Type B pancreatic cell (in vitro differentiated cells): Measurements from ENCODE around the gene YEATS2. TPM values are rescaled to one million over a fixed set of nuclear protein-coding genes. Genes with fewer than 3 reads are reported as not detected.
A peak's percentile ranks its signal among the peaks of the same experiment; 100 is the strongest.
"Not testable (repeated sequence)": the region's sequence is repeated elsewhere in the genome, so short reads cannot be mapped to it uniquely, and the experiment has no call there.

Experiments
- DNase-seq: peaks from one replicate; pipeline ENCODE4 v3.0.0; 2021; ENCODE audit warnings: mixed read lengths; ENCODE audit not compliant: unreplicated experiment; ENCODE audit errors: extremely low spot score
- H3K27ac Mint-ChIP-seq: 2 replicates; pipeline ENCODE4 v1.8.0; 2021; ENCODE audit warnings: mild to moderate bottlenecking, mixed read lengths
- H3K27me3 Mint-ChIP-seq: 2 replicates; pipeline ENCODE4 v1.8.0; 2021; ENCODE audit warnings: mixed read lengths
- H3K36me3 Mint-ChIP-seq: 2 replicates; pipeline ENCODE4 v1.8.0; 2021; ENCODE audit warnings: mixed read lengths
- H3K4me1 Mint-ChIP-seq: one replicate; pipeline ENCODE4 v1.8.0; 2021; ENCODE audit warnings: mixed read lengths; ENCODE audit not compliant: unreplicated experiment
- H3K4me3 Mint-ChIP-seq: 2 replicates; pipeline ENCODE4 v1.8.0; 2021; ENCODE audit warnings: mild to moderate bottlenecking, mixed read lengths
- H3K9me3 Mint-ChIP-seq: 2 replicates; pipeline ENCODE4 v1.8.0; 2021; ENCODE audit warnings: mixed read lengths
- CTCF ChIP-seq: fragments of 200-600 bp; sonication (generic); conservative IDR thresholded peaks from 2 replicates; pipeline ENCODE4 v1.5.0; 2021; ENCODE audit warnings: antibody characterized with exemption, mild to moderate bottlenecking
- total RNA-seq: library from RNA; stranded (reverse); gene quantifications from 2 replicates; pipeline ENCODE4 v1.2.1, GENCODE V29; 2021; ENCODE audit warnings: low replicate concordance

Gene YEATS2
- total RNA-seq, 1 donor from 2014 or later = 52.5 TPM

- Mint-ChIP-seq H3K27ac (no peak overlapping the region), H3K36me3 (peaks cover 10% of the 10 kb centered on the region), H3K4me1 (peaks cover 7% of the 10 kb centered on the region), H3K27me3 (no peaks in the 10 kb centered on the region), H3K9me3 (no peaks in the 10 kb centered on the region), H3K4me3 (no peak overlapping the region)
- DNase-seq = no peak
- no peak for TF ChIP-seq CTCF
These were observed 70.5 kb downstream of the YEATS2 start for GRCh38 chr3:183768114-183768513.

- H3K4me3 Mint-ChIP-seq = no peak overlapping the region
- no peak for DNase-seq
- H3K27ac Mint-ChIP-seq = peak overlapping the region; percentile 35
- H3K4me1 Mint-ChIP-seq = peaks cover 7% of the 10 kb centered on the region
- no peak for TF ChIP-seq CTCF
- H3K36me3 Mint-ChIP-seq = peaks cover 19% of the 10 kb centered on the region
- no peaks in the 10 kb centered on the region for H3K27me3 Mint-ChIP-seq
- H3K9me3 Mint-ChIP-seq = no peaks in the 10 kb centered on the region
These were observed 71.9 kb downstream of the YEATS2 start for GRCh38 chr3:183769453-183769852.

- H3K9me3 Mint-ChIP-seq = no peaks in the 10 kb centered on the region
- H3K4me1 Mint-ChIP-seq = no peaks in the 10 kb centered on the region
- no peak for DNase-seq
- H3K4me3 Mint-ChIP-seq = no peak overlapping the region
- no peaks in the 10 kb centered on the region for H3K27me3 Mint-ChIP-seq
- H3K36me3 Mint-ChIP-seq = peaks cover 44% of the 10 kb centered on the region
- no peak for TF ChIP-seq CTCF
- H3K27ac Mint-ChIP-seq = no peak overlapping the region
These were observed 77.0 kb downstream of the YEATS2 start for GRCh38 chr3:183774631-183775030.

- Mint-ChIP-seq H3K9me3 (no peaks in the 10 kb centered on the region), H3K4me1 (no peaks in the 10 kb centered on the region), H3K36me3 (peaks cover 45% of the 10 kb centered on the region), H3K4me3 (no peak overlapping the region), H3K27ac (no peak overlapping the region), H3K27me3 (no peaks in the 10 kb centered on the region)
- no peak for DNase-seq
- TF ChIP-seq CTCF = no peak
These were observed 78.2 kb downstream of the YEATS2 start for GRCh38 chr3:183775781-183776180.

- H3K27me3 Mint-ChIP-seq, H3K4me3 Mint-ChIP-seq, H3K9me3 Mint-ChIP-seq, H3K4me1 Mint-ChIP-seq, DNase-seq, H3K27ac Mint-ChIP-seq: not testable (repeated sequence)
- H3K36me3 Mint-ChIP-seq = peaks cover 42% of the 10 kb centered on the region
These were observed 78.9 kb downstream of the YEATS2 start for GRCh38 chr3:183776451-183776850.

GRCh38 chr3:183777016-183777618 lies 79.5 kb downstream of the YEATS2 start:
- peaks cover 44% of the 10 kb centered on the region for H3K36me3 Mint-ChIP-seq
- H3K27ac Mint-ChIP-seq = no peak overlapping the region

More at GRCh38 chr3:183777016-183777618, 79.5 kb downstream of the YEATS2 start:
- Mint-ChIP-seq H3K27me3 (no peaks in the 10 kb centered on the region), H3K4me1 (no peaks in the 10 kb centered on the region), H3K9me3 (no peaks in the 10 kb centered on the region), H3K4me3 (no peak overlapping the region)
- no peak for DNase-seq
- TF ChIP-seq CTCF = no peak
